ENCODE measurements around the gene SPART.

- TF ChIP-seq CTCF (conservative IDR thresholded peaks at IDR 0.05 in 1 of 2, IDR thresholded peaks at IDR 0.05 in 1 of 2; ENCODE audit: low read depth in 1 of 2, low read length in 2 of 2) (no peak), EZH2 (IDR thresholded peaks at IDR 0.05; ENCODE audit: low read length, missing control alignments) (no peak)
Measured at GRCh38 chr13:36347531-36348210, 1.5 kb upstream of the SPART start.
